Bone marrow (tissue), 2 donors: ENCODE data around the gene TTC12.

Experiments used
- DNase-seq, 2 donors: peaks; one replicate each; lab custom pipeline; 2025; lab: John Stamatoyannopoulos, UW

The TTC12 gene

DNA sequence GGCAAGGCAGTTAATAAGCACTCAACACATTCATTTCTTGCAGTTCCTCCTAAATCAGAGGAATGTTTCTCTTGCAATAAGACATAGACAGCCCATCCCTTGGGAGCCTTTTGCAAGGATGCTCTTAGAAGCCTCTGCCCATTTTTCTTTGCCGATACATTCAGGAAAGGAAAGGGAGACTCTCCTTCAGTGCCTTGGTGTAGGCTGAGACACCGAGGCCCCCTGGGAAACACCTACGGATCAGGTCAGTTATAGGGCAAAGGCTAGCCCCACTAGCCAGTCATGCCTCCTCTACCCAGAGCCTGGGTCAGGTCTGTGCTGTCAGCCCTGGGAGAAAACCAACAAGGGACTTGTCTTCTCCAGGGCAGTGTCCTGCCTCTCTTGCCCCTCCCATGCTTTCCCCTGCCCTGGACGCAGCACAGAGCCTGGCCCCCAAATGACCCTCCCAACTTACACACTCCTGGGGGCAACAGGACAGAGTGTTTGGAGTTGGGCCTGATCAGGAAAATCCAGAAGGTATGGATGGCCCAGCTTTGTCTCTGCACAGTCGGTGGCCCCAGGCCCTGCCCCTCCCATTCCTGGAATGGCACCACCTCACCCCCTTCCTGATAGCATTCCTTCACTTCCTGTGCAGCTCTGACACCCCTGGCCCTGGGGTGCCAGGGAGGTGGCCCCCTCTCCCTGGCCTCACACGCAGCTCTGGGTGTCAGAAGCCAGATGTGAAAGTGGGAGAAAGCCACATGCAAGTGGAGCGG, 91.5 kb downstream of the TTC12 start:
- DNase-seq, result no peak

DNA sequence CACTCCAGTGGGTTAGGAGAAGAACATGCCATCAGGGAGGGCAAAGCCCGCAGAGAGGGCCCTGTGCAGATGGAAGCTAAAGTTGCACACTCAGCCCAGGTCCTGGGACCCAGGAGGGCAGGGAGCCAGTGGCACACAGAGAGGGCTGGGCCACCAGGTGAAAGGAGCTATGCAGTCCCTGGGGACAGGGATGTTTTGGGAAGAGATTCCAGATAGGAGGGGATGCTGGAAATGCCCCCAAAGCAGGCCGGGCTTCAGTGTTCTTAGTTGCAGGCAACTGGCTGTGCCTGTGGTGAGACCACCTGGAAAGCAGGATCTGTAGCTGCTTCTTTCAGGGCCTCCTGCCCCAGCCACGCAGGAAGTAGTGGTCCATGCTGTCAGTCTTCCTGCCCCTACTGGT, 92.8 kb downstream of the TTC12 start:
- no peak for DNase-seq

DNA sequence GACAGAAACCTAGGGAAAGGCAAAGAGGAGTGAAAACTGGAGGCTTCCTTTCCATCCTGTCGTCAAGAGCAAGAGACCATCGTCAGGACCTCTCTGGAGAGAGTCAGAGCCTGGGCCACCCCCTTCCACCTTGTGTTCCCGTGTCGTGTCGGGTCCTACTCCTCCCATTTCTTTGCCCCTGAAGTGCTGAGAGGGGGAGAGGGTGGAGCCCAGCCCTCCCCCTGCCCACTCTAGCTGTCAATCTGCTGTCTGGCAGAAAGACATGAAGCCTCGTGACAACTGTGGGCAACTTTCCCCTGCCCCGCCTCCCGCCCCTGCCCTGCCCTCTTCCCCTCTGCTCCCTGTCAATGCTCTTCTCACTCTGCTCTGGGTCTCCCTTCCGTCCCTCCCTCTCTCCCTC, 93.8 kb downstream of the TTC12 start:
- no peak for DNase-seq

DNA sequence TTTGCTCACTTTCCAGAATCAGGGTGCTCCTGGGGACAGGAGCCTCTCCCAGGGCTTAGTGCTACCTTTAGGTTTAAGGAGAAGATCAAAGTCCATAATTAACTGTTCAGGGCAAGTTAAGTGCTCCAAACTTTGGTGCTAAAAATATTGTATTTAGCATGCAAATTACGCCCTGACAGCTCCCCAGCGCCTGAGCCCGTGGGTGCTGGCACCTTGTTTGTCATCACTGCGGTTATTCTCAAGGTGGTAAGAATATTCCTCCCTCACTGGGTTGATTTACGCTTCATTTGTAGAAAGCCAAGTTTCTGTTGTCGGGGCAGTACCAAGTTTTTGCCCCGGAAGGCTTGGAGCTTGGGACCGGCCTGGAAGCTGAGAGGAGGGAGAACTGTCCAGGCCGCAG, 94.5 kb downstream of the TTC12 start:
- DNase-seq, result no peak

DNA sequence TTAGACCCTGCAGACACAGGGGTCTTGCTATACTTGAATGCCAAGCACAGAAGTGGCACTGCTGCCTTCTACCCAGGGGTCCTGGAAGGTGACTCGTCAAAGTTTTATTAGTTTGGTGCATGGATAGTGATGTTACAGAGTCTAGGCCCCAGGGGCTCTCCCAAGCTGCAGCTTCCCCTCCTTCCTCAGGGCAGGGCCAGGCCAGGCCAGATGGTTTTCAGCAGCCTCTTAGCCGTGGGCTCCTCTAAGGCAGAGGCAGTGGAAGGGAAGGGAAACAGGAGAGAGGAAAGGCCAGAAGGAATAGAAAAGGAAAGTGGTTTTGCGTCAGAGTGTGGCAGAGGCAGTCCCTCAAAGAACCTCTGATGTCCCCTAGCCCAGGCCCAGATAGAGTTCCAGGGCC, 95.1 kb downstream of the TTC12 start:
- no peak for DNase-seq

DNA sequence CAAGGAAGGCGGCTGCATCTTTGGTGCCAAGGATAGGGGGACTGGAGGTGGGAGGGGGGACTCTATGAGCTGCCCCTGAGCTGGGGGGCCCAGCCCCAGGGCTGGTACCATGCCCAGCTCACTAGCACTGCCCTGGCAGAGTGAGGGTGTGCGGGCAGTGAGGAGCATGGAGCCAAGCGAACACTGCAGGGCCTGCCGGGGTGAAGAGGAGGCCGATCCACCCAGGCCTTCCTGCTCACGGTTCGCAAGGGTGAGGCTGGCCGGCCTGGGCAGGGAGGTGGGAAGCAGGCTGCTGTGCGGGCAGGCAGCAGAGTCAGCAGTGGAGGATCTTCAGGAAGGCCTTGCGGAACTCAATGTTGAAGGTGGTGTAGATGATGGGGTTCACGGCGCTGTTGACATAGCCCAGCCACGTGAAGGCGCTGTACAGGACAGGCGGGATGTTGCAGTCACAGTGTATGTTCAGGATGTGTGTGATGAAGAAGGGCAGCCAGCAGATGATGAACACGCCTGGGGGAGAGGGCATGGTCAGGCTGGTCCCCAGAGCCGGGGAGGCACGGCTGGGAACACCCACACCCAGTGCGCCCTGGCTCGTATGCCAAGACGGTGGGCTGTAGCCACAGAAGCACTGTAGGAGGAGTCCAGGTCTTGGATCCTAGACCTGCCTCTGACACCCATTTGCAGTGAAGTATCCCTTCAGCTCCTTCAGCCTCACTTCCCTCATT, 96.2 kb downstream of the TTC12 start:
- DNase-seq, result no peak

DNA sequence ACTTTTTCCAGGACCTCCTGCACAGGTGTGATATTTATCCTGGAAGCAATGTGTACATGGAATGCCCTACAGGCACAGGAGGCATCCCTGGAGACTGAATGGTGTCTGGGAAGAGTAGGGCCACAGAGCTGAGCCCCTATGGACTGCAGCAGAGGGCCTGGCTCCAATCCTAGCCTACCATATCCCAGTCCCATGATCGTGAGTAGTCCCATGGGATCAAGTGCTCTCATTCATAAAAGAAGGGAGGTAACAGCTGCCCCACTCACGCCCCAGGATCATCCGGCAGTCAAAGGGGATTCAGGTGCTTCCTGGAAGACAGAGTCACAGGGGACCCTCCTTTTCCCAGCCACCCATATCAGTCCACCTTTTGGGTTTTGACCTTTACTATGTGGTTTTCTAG, 97.2 kb downstream of the TTC12 start:
- DNase-seq, result no peak

DNA sequence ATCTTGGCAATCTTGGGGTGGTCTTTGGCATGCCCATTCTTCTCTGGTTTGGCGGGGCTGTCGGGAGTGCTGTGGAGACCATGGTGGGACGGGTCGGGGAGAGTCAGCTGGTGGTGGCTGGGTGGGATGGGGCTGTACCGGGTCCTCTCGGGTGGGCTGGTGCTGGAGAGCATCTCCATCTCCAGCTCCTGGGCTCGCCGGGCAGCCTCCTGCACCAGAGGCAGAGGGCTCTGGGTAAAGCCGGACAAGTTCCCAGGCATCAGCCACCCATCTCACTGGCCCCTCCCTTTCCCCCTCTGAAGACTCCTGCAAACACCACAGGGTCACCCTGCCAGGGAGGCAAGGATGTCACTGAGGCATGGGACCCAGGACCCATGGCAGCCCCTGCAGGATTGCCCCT, 98.3 kb downstream of the TTC12 start:
- no peak for DNase-seq

DNA sequence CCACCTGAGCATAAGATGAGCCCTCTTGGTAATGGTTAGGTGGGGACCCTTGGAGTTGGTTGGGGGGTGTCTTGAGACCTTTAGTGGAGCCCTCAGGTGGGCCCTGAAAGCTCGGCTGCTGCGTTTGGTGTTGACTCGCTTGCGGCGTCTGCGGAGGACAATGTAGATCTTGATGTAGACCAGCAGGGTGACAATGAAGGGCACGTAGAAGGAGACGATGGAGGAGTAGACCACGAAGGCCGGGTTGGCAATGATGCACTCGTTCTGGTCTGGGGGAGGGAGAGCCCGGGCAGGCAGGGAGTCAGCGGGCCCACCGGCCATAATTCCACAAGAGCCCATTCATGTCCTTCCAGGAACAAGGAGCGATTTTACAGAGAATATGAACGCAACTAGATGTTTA, 101.0 kb downstream of the TTC12 start:
- DNase-seq, result no peak
